Coronary artery (tissue), 2 donors: Measurements from ENCODE around the gene ANTXR1.
A peak's percentile ranks its signal among the peaks of the same experiment; 100 is the strongest.

ENCODE experiments used
- DNase-seq: peaks from one replicate; pipeline ENCODE4 v3.0.0-alpha.2; 2017; ENCODE audit warnings: low spot score
- H3K27ac ChIP-seq, 2 donors: fragments of 200-600 bp; sonication (generic); one replicate each; pipeline ENCODE4 v1.5.1; 2016 to 2019
- H3K4me3 ChIP-seq: fragments of 200-600 bp; sonication (generic); 2 replicates; pipeline ENCODE4 v1.5.1; 2016; ENCODE audit warnings: mild to moderate bottlenecking, moderate library complexity
- TF ChIP-seq, protein P1 (sequence below): fragments of 200-600 bp; sonication (generic); IDR thresholded peaks from one replicate; pipeline ENCODE4 v1.5.1; 2019; ENCODE audit warnings: antibody characterized with exemption

The ANTXR1 gene

DNA sequence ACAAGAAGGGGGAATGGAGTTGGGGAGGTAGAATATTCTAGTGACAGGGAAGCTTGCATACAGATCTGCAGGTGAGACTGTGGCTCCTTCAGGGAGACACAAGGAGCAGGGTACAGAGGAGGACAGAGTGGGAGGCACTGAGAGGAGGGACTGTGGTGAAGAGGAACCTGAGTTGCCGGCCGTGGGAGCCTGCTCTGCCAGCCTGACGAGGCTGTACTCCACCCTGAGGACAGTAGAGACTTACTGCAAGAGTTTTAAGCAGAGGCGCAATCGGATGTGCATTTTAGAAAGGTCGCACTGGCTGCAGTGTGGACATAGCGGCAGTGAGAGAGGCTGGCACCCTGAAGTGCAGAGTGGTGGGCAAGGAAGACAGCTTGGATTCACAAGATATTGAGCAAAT lies 188.3 kb downstream of the ANTXR1 start:
- Histone ChIP-seq H3K27ac (peak overlapping the region in 1 of 2 donors; percentile 74), H3K4me3 (no peak overlapping the region)
- TF ChIP-seq, protein P1, sequence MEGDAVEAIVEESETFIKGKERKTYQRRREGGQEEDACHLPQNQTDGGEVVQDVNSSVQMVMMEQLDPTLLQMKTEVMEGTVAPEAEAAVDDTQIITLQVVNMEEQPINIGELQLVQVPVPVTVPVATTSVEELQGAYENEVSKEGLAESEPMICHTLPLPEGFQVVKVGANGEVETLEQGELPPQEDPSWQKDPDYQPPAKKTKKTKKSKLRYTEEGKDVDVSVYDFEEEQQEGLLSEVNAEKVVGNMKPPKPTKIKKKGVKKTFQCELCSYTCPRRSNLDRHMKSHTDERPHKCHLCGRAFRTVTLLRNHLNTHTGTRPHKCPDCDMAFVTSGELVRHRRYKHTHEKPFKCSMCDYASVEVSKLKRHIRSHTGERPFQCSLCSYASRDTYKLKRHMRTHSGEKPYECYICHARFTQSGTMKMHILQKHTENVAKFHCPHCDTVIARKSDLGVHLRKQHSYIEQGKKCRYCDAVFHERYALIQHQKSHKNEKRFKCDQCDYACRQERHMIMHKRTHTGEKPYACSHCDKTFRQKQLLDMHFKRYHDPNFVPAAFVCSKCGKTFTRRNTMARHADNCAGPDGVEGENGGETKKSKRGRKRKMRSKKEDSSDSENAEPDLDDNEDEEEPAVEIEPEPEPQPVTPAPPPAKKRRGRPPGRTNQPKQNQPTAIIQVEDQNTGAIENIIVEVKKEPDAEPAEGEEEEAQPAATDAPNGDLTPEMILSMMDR: no peak
- no peak for DNase-seq

DNA sequence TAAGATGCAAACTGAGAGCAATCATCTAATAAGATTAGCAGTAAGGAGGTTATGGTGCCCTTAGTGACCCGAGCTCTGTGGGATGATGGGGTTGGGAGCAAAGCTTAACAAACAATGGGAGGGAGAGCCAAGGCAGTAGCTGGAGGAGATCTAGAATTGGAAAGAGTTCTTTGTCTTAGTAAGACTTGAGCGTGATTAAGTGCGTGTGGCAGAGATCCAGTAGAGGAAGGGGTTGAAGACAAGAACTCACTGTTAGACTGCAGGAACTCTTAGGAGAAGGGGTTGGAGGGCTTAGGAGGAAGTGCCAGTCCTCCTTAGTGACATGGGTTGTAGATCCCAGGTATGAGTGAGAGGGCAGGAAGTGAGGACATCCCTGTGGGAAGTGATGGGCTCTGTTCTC lies 189.3 kb downstream of the ANTXR1 start:
- TF ChIP-seq, protein P1: no peak
- no peak for DNase-seq
- Histone ChIP-seq H3K4me3 (no peak overlapping the region), H3K27ac (peak overlapping the region in 1 of 2 donors; percentile 74)

DNA sequence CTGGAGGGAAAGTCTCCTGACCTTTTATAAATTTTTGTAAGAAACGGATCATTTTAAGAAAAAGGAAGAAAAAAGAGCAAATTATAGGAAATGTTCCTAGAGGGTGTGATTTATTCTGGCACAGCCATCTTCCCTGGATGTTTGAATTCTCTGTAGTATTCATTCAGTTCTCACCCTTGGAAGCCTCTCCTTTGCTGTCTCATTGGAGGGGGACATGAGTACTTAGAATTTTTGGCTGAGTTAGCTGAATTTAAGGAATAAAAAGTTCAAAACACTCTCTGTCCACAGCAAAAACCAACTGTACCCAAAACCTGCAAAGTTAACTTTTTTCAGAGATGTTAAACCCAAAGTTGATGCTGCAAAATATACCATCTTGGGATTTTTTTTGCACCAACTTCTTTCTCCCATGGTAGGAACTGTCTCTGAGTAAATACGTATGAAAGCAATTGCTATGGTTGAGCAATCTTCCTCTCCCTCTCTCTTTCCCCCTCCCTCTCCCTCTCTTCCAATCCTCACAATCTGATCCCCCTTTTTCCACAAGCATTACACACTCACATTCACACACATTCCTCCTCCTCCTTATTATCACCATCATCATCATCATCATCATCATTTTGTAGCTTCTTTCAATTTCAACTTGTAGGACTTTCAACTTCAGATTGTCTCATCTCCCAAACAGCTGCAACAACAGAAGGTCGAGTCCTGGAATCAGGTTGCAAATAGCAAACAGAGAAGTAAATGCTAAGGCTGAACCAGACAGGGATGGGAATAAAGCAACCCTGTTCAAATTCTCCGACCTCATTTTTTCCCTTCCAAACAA lies 190.4 kb downstream of the ANTXR1 start:
- Histone ChIP-seq H3K27ac (peak overlapping the region in 1 of 2 donors; percentile 69), H3K4me3 (no peak overlapping the region)
- DNase-seq: no peak

DNA sequence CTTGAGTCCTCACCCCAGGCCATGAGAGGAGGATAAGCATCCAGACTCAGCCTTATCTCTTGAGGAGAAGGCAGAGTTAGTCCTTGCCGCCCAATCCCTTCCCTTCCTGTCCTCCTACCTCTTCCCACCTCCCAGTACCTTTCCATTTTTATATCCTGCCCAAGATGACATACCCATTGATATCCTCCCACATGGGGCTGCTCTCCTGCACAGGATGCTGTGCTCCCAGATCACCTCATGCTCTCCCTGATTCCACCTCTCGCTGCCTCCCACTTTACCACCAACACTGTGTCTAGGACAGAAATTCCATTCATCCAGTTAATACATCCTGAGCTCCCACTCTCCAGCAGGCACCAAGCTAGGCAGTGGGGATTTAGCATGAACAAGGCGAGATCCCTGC lies 191.7 kb downstream of the ANTXR1 start:
- DNase-seq: no peak
- TF ChIP-seq, protein P1: no peak
- Histone ChIP-seq H3K27ac (peak overlapping the region in 1 of 2 donors; percentile 69), H3K4me3 (no peak overlapping the region)

More for the DNA sequence above, 190.4 kb downstream of the ANTXR1 start:
- TF ChIP-seq, protein P1: no peak

DNA sequence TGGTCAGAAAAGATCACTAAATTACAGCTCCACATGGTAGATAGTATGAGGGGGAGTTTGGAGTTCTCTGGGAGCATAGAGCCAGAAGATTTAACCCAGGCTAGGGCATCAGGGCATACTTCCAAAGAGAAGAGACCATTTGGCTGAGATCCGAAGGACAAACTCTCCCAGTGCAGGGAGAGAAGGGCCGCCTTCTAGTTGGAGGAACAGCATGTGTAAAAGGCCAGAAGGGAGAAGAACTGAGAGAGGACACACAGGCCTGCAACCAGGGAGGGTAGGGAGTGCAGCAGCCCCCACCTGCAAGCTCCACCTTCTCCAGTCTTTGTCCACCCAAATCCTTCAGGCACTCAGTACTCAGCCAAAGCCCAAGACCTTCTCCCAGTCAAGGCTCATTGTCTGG lies 192.1 kb downstream of the ANTXR1 start:
- H3K4me3 ChIP-seq: no peak overlapping the region
- TF ChIP-seq, protein P1: no peak
- peak overlapping the region in 1 of 2 donors; percentile 69 for H3K27ac ChIP-seq
- no peak for DNase-seq

DNA sequence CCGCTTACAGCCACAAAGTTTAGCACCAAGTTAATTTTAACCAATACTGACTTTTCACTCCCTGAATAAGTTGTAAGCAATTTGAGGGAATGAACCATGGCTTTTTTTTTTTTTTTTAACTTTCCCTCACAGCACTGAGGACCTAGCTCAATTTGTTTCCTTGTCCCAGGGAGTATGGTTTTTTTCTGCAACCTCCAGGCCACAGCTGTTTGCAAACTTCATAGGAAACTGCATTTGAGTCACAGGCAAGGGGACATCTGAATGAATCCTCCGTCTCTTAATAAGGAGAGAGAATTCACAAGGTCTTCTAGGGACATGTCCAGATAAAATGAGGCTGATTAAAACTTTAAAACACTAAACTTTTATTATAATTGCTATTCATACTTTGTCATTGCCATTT lies 192.5 kb downstream of the ANTXR1 start:
- TF ChIP-seq, protein P1: no peak
- no peak for DNase-seq
- H3K4me3 ChIP-seq: no peak overlapping the region
- peak overlapping the region in 1 of 2 donors; percentile 69 for H3K27ac ChIP-seq

DNA sequence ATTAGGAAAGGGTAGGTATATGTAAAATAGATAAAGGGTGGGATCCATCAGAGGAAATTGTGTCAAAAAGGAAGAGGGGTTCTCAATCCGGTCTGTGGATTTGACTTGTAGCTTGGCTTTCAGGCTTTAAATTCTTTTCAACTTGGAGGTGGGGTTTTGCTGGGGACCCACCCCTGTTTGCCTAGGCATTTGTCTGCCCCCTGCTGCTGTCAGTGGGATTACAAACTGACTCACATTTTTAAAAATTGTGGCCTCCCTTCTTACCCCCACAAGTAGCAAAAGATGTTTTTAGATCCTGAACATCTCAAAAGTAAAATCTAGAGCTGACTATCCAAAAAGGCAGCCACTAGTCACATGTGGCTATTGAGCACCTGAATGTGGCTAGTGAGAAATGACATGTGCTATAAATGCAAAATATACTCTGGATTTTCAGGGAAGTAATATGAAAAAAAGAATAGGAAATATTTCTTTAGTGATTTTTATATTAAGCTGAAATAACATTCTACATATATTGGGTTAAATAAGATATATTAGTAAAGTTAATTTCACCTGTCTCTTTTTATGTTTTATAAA lies 195.1 kb downstream of the ANTXR1 start:
- TF ChIP-seq, protein P1: no peak
- DNase-seq: no peak
- H3K27ac ChIP-seq: peak overlapping the region in 1 of 2 donors; percentile 22
- no peak overlapping the region for H3K4me3 ChIP-seq
